Mesendoderm (in vitro differentiated cells): ENCODE measurements around the gene MELTF.

Source experiments
- DNase-seq: peaks from one replicate; pipeline ENCODE4 v3.0.0; 2013
- H2AK5ac ChIP-seq: 2 replicates; pipeline ENCODE4 v1.6.1; 2013; ENCODE audit warnings: low read length, inconsistent platforms
- H2BK120ac ChIP-seq: 2 replicates; pipeline ENCODE4 v1.6.1; 2013; ENCODE audit warnings: low read depth, mild to moderate bottlenecking, low read length, moderate library complexity, mixed read lengths
- H2BK15ac ChIP-seq: replicated peaks from 2 replicates; pipeline ENCODE4 v1.6.1; 2013; ENCODE audit warnings: low read depth, mild to moderate bottlenecking, moderate library complexity
- H2BK5ac ChIP-seq: 2 replicates; pipeline ENCODE4 v1.6.1; 2013; ENCODE audit warnings: low read length, inconsistent platforms
- H3K18ac ChIP-seq: 2 replicates; pipeline ENCODE4 v1.6.1; 2013; ENCODE audit warnings: mild to moderate bottlenecking, low read length, mixed read lengths
- H3K23ac ChIP-seq: one replicate; pipeline ENCODE4 v1.6.1; 2013; ENCODE audit warnings: low read length
- H3K27ac ChIP-seq: 2 replicates; pipeline ENCODE4 v1.5.1; 2013; ENCODE audit warnings: low read depth, mild to moderate bottlenecking, inconsistent platforms, low read length, moderate library complexity
- H3K27me3 ChIP-seq: 2 replicates; pipeline ENCODE4 v1.6.1; 2013; ENCODE audit warnings: low read length, control low read depth, mild to moderate bottlenecking, inconsistent platforms; ENCODE audit not compliant: insufficient read depth, poor library complexity
- H3K36me3 ChIP-seq: 2 replicates; pipeline ENCODE4 v1.6.1; 2013; ENCODE audit warnings: low read length, inconsistent platforms; ENCODE audit not compliant: control insufficient read depth, insufficient read depth
- H3K4ac ChIP-seq: one replicate; pipeline ENCODE4 v1.6.1; 2013; ENCODE audit warnings: low read depth, mild to moderate bottlenecking, low read length, moderate library complexity
- H3K4me1 ChIP-seq: 2 replicates; pipeline ENCODE4 v1.6.1; 2013; ENCODE audit warnings: low read depth, low read length, inconsistent platforms; ENCODE audit not compliant: control insufficient read depth
- H3K4me2 ChIP-seq: 2 replicates; pipeline ENCODE4 v1.6.1; 2013; ENCODE audit warnings: low read length
- H3K4me3 ChIP-seq: 2 replicates; pipeline ENCODE4 v1.5.1; 2013; ENCODE audit warnings: mild to moderate bottlenecking, low read length
- H3K56ac ChIP-seq: one replicate; pipeline ENCODE4 v1.6.1; 2013; ENCODE audit warnings: low read length
- H3K79me1 ChIP-seq: 2 replicates; pipeline ENCODE4 v1.6.1; 2013; ENCODE audit warnings: low read length, inconsistent platforms
- H3K79me2 ChIP-seq: 2 replicates; pipeline ENCODE4 v1.6.1; 2013; ENCODE audit warnings: mild to moderate bottlenecking, low read length; ENCODE audit not compliant: control insufficient read depth, insufficient read depth
- H3K9ac ChIP-seq: 2 replicates; pipeline ENCODE4 v1.6.1; 2013; ENCODE audit warnings: low read length, inconsistent platforms
- H4K5ac ChIP-seq: one replicate; pipeline ENCODE4 v1.6.1; 2013; ENCODE audit warnings: low read length
- H4K8ac ChIP-seq: one replicate; pipeline ENCODE4 v1.6.1; 2013; ENCODE audit warnings: low read depth, mild to moderate bottlenecking, control low read depth, low read length, moderate library complexity
- WGBS: extraction: QIAGEN DNeasy Blood & Tissue Kit; methylation state at CpG from one replicate; pipeline ENCODE4 v1.1.7; 2013; ENCODE audit warnings: low lambda C conversion rate, missing lambda C conversion rate; ENCODE audit not compliant: insufficient coverage; ENCODE audit errors: extremely low coverage; 5-methylcytosine and 5-hydroxymethylcytosine counted together

The MELTF gene

DNA sequence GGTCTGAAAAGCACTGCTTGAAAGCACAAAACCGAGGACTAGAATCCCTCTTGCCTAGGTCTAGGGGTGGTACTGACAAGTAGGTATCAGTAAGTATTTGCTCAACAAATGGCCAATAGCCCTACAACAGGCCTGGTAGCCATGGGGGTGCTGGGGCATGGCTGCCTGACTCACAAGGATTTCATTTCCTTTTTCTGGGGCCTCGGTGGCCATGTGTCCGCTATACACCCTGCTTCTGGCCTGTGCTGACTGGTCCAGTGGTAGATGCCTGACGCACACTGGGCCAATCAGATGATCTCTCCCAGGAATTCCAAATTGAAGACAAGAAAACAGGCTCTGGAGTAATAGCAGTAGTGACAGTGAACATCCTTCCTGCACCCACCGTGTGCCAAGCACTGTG is 29.4 kb downstream of the MELTF start:
- Histone ChIP-seq H3K9ac (no peak overlapping the region), H2BK15ac (no peak overlapping the region), H2BK5ac (no peak overlapping the region), H3K27me3 (peaks cover 3% of the 10 kb centered on the region), H3K56ac (no peak overlapping the region), H2AK5ac (no peak overlapping the region), H4K8ac (no peak overlapping the region), H3K23ac (no peak overlapping the region), H3K4ac (no peak overlapping the region), H2BK120ac (no peak overlapping the region), H3K79me1 (no peaks in the 10 kb centered on the region), H3K18ac (no peak overlapping the region), H3K27ac (no peak overlapping the region), H3K36me3 (no peaks in the 10 kb centered on the region), H4K5ac (no peak overlapping the region), H3K4me2 (no peak overlapping the region), H3K4me1 (no peaks in the 10 kb centered on the region), H3K79me2 (no peaks in the 10 kb centered on the region), H3K4me3 (no peak overlapping the region)
- no peak for DNase-seq
- WGBS = no CpG with 5 or more reads among the region's 5 CpGs

GRCh38 chr3:196998966-196999760 is 30.5 kb downstream of the MELTF start:
- no peak overlapping the region for H2BK15ac ChIP-seq
- no peak overlapping the region for H3K56ac ChIP-seq
- H3K4ac ChIP-seq = no peak overlapping the region
- no peak for DNase-seq
- no peak overlapping the region for H2AK5ac ChIP-seq
- no peaks in the 10 kb centered on the region for H3K79me2 ChIP-seq
- no peak overlapping the region for H3K9ac ChIP-seq
- H3K23ac ChIP-seq = no peak overlapping the region
- H3K27ac ChIP-seq = no peak overlapping the region
- H3K36me3 ChIP-seq = no peaks in the 10 kb centered on the region
- no peak overlapping the region for H3K4me2 ChIP-seq
- no peak overlapping the region for H3K4me3 ChIP-seq
- no CpG with 5 or more reads among the region's 21 CpGs for WGBS
- H3K27me3 ChIP-seq = peaks cover under 1% of the 10 kb centered on the region
- H3K18ac ChIP-seq = no peak overlapping the region
- no peak overlapping the region for H4K5ac ChIP-seq
- H2BK120ac ChIP-seq = no peak overlapping the region
- H2BK5ac ChIP-seq = no peak overlapping the region
- H3K4me1 ChIP-seq = no peaks in the 10 kb centered on the region
- H4K8ac ChIP-seq = no peak overlapping the region
- no peaks in the 10 kb centered on the region for H3K79me1 ChIP-seq

DNA sequence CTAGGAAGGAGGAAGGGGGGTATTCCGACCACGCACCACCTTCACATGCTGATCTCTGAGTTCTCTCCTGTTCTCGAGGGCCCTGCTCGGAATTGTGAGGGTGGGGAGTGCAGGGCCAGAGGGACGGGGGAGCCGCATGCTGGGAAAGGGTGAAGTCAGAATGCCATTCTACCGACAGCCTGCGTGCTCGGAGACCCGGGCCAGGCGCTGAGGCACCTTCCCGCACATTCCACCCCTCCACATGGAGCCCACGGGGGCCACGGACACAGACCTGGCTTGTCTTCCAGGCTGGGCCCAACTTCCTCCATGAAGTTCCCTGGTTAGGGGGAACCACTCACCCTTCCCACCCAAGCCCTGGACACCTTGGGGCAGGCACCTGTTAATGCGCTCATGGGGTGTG is 32.3 kb downstream of the MELTF start:
- H4K8ac ChIP-seq = no peak overlapping the region
- H3K27me3 ChIP-seq = no peaks in the 10 kb centered on the region
- no peak for DNase-seq
- no peak overlapping the region for H2BK15ac ChIP-seq
- no peak overlapping the region for H3K18ac ChIP-seq
- H3K4me1 ChIP-seq = no peaks in the 10 kb centered on the region
- H3K4me3 ChIP-seq = no peak overlapping the region
- H3K9ac ChIP-seq = no peak overlapping the region
- WGBS = no CpG with 5 or more reads among the region's 15 CpGs
- no peak overlapping the region for H3K23ac ChIP-seq
- H3K4ac ChIP-seq = no peak overlapping the region
- no peak overlapping the region for H3K27ac ChIP-seq
- H2AK5ac ChIP-seq = no peak overlapping the region
- no peaks in the 10 kb centered on the region for H3K79me2 ChIP-seq
- no peak overlapping the region for H4K5ac ChIP-seq
- no peak overlapping the region for H3K56ac ChIP-seq
- no peaks in the 10 kb centered on the region for H3K79me1 ChIP-seq
- no peaks in the 10 kb centered on the region for H3K36me3 ChIP-seq
- no peak overlapping the region for H2BK120ac ChIP-seq
- no peak overlapping the region for H2BK5ac ChIP-seq
- no peak overlapping the region for H3K4me2 ChIP-seq

GRCh38 chr3:196996454-196997265 is 33.0 kb downstream of the MELTF start:
- Histone ChIP-seq H3K79me1 (no peaks in the 10 kb centered on the region), H3K23ac (no peak overlapping the region), H3K56ac (no peak overlapping the region), H3K36me3 (no peaks in the 10 kb centered on the region), H2AK5ac (no peak overlapping the region), H3K4me1 (no peaks in the 10 kb centered on the region), H2BK120ac (no peak overlapping the region), H2BK15ac (no peak overlapping the region), H4K8ac (no peak overlapping the region), H3K18ac (no peak overlapping the region), H3K79me2 (no peaks in the 10 kb centered on the region), H3K4me3 (no peak overlapping the region), H3K27me3 (no peaks in the 10 kb centered on the region), H2BK5ac (no peak overlapping the region), H3K9ac (no peak overlapping the region), H3K4ac (no peak overlapping the region), H3K4me2 (no peak overlapping the region), H4K5ac (no peak overlapping the region), H3K27ac (no peak overlapping the region)
- WGBS = no CpG with 5 or more reads among the region's 17 CpGs
- no peak for DNase-seq

DNA sequence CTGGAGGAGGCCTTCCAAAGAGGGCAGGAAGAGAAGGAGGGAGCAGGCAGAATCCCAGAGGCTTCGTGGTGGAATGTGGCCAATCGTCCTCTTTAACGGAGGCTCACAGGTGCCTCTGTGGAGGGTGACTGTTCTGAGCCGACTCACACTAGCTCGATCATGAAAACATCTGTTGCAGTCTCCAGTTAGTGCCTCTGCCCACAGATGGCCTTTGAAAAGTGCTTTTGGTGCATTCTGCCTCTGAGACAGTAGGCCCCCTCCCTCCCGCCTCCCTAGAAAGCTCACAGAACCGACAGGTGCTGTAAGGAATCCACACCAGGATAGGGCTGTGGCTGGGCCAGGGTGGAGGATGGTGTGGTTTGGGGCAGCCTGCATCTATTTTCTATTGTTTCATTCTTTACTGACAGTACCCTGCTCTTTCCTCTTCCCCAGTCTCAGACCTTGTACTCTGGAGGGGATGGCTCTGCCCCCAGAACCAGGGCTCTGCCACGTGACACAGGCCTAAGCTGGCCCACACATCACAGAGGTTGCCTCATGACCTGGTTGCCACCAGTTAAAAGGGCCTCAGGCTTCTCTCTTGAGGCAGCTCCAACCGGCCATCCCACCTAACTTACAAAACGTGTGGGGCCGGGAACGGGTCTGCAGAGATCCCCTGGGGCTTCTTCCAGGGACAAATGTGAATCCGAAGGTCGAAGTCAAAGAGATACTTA is 33.8 kb downstream of the MELTF start:
- Histone ChIP-seq H3K4me1 (no peaks in the 10 kb centered on the region), H3K79me2 (no peaks in the 10 kb centered on the region), H3K4me2 (no peak overlapping the region), H3K56ac (no peak overlapping the region), H3K4me3 (no peak overlapping the region), H3K79me1 (no peaks in the 10 kb centered on the region), H3K23ac (no peak overlapping the region), H2AK5ac (no peak overlapping the region), H3K27ac (no peak overlapping the region), H3K27me3 (no peaks in the 10 kb centered on the region), H2BK15ac (no peak overlapping the region), H2BK5ac (no peak overlapping the region), H2BK120ac (no peak overlapping the region), H4K5ac (no peak overlapping the region), H3K4ac (no peak overlapping the region), H4K8ac (no peak overlapping the region), H3K18ac (no peak overlapping the region), H3K36me3 (no peaks in the 10 kb centered on the region), H3K9ac (no peak overlapping the region)
- DNase-seq = no peak
- no CpG with 5 or more reads among the region's 14 CpGs for WGBS
